ENCODE measurements around the gene UBE2D2.
"Not testable (repeated sequence)": the region's sequence is repeated elsewhere in the genome, so short reads cannot be mapped to it uniquely, and the experiment has no call there.

- not testable (repeated sequence) for TF ChIP-seq CTCF, POLR2A, EP300, POLR2AphosphoS5 (IDR thresholded peaks at IDR 0.05)
Observed at GRCh38 chr5:139601948-139602347, 40.8 kb downstream of the UBE2D2 start.

Data from gastroesophageal sphincter (tissue), 3 donors.